GM19099 (cell line): Measurements from ENCODE around the gene TMEM121.

Source experiments
- POLR2A ChIP-seq: IDR thresholded peaks from 3 replicates; pipeline ENCODE4 v1.6.1; 2011; ENCODE audit warnings: low read depth; ENCODE audit not compliant: insufficient read length; ENCODE audit errors: extremely low read depth

The TMEM121 gene

GRCh38 chr14:105484997-105485393 lies 41.4 kb upstream of the TMEM121 start:
- TF ChIP-seq POLR2A: no peak

GRCh38 chr14:105485739-105486162 lies 40.6 kb upstream of the TMEM121 start:
- TF ChIP-seq POLR2A: no peak

GRCh38 chr14:105486163-105486973 lies 40.0 kb upstream of the TMEM121 start, which contains the start of gene CRIP1:
CRIP1 (plus strand) TSS chr14:105486886; CDS start chr14:105487260, 374 bp downstream.
- no peak for TF ChIP-seq POLR2A

- peak; percentile 76 for TF ChIP-seq POLR2A
Measured at GRCh38 chr14:105486974-105487448, 39.4 kb upstream of the TMEM121 start.

- TF ChIP-seq POLR2A: peak; percentile 23
Measured at GRCh38 chr14:105487449-105487985, 38.9 kb upstream of the TMEM121 start.

- TF ChIP-seq POLR2A: no peak
Measured at GRCh38 chr14:105487986-105488777, 38.2 kb upstream of the TMEM121 start.

GRCh38 chr14:105488781-105489541 lies 37.4 kb upstream of the TMEM121 start:
- no peak for TF ChIP-seq POLR2A

- peak; percentile 28 for TF ChIP-seq POLR2A
Measured at GRCh38 chr14:105489542-105490266, 36.7 kb upstream of the TMEM121 start.

GRCh38 chr14:105490267-105490571 lies 36.2 kb upstream of the TMEM121 start:
- TF ChIP-seq POLR2A: no peak

- TF ChIP-seq POLR2A: peak; percentile 75
Measured at GRCh38 chr14:105490572-105491365, 35.6 kb upstream of the TMEM121 start, which contains the start of gene TEDC1. TEDC1 (plus strand) TSS chr14:105491246; CDS start chr14:105491376, 130 bp downstream.

- TF ChIP-seq POLR2A: no peak
Measured at GRCh38 chr14:105491366-105491973, 34.9 kb upstream of the TMEM121 start.

- TF ChIP-seq POLR2A: no peak
Measured at GRCh38 chr14:105492031-105492970, 34.1 kb upstream of the TMEM121 start.
